ENCODE results near the gene TFF3. TPM values are rescaled to one million over a fixed set of nuclear protein-coding genes. Genes with fewer than 3 reads are reported as not detected.

Gene TFF3
- total RNA-seq, 2 experiments from 2014 or later = not detected

GRCh38 chr21:42291003-42291750, 24.0 kb downstream of the TFF3 start:
- peaks cover 23% of the 10 kb centered on the region for H3K36me3 Mint-ChIP-seq
- H3K9me3 Mint-ChIP-seq = peaks cover 1% of the 10 kb centered on the region
- H3K4me3 Mint-ChIP-seq = no peak overlapping the region
- no peak for ATAC-seq (ENCODE audit: low read depth)
- no peaks in the 10 kb centered on the region for H3K27me3 Mint-ChIP-seq
- DNase-seq = no peak
- POLR2A ChIA-PET = interaction anchor here (0.6 kb wide), 1 partner anchor 162 kb away, joined by 3 read pairs; no protein-coding TSS in a partner anchor
- H3K4me1 Mint-ChIP-seq = peaks cover 9% of the 10 kb centered on the region
- H3K27ac Mint-ChIP-seq = no peak overlapping the region

DNA sequence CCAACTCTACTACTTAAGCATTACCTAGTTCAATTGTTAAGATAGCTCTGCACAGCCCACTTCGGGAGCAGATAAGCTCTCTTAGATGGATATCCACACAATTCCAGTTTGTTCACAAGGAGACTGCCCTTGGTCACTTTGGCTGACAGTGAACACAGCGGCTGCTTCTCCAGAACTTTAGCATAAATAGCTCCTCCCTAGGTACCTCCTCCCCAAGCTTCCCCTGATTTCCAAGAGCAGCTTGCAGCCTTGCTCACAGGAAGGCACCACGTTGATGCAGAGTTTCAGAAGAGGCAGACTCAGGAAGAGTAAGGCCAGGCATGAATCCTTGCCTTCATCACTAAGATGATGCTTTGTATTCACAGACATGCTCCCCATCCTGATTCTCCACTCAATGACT, 24.7 kb downstream of the TFF3 start:
- Mint-ChIP-seq H3K36me3 (peaks cover 24% of the 10 kb centered on the region), H3K4me3 (no peak overlapping the region), H3K27me3 (no peaks in the 10 kb centered on the region), H3K27ac (no peak overlapping the region), H3K4me1 (peaks cover 15% of the 10 kb centered on the region), H3K9me3 (peaks cover 1% of the 10 kb centered on the region)
- ATAC-seq (ENCODE audit: low read depth) (no peak), DNase-seq (no peak)
- POLR2A ChIA-PET = no interaction called here

GRCh38 chr21:42289926-42290325, 25.3 kb downstream of the TFF3 start:
- POLR2A ChIA-PET = no interaction called here
- no peak for DNase-seq
- Mint-ChIP-seq H3K4me1 (peaks cover 15% of the 10 kb centered on the region), H3K27me3 (no peaks in the 10 kb centered on the region), H3K27ac (no peak overlapping the region), H3K4me3 (no peak overlapping the region), H3K36me3 (peaks cover 22% of the 10 kb centered on the region), H3K9me3 (peaks cover 1% of the 10 kb centered on the region)
- ATAC-seq (ENCODE audit: low read depth) = no peak

- H3K4me3 Mint-ChIP-seq = no peak overlapping the region
- H3K9me3 Mint-ChIP-seq = peaks cover 1% of the 10 kb centered on the region
- H3K36me3 Mint-ChIP-seq = peaks cover 22% of the 10 kb centered on the region
- no peaks in the 10 kb centered on the region for H3K27me3 Mint-ChIP-seq
- H3K27ac Mint-ChIP-seq = no peak overlapping the region
- peaks cover 15% of the 10 kb centered on the region for H3K4me1 Mint-ChIP-seq
- DNase-seq = no peak
- POLR2A ChIA-PET = no interaction called here
- no peak for ATAC-seq (ENCODE audit: low read depth)
Observed at GRCh38 chr21:42288962-42289361, 26.2 kb downstream of the TFF3 start.

DNA sequence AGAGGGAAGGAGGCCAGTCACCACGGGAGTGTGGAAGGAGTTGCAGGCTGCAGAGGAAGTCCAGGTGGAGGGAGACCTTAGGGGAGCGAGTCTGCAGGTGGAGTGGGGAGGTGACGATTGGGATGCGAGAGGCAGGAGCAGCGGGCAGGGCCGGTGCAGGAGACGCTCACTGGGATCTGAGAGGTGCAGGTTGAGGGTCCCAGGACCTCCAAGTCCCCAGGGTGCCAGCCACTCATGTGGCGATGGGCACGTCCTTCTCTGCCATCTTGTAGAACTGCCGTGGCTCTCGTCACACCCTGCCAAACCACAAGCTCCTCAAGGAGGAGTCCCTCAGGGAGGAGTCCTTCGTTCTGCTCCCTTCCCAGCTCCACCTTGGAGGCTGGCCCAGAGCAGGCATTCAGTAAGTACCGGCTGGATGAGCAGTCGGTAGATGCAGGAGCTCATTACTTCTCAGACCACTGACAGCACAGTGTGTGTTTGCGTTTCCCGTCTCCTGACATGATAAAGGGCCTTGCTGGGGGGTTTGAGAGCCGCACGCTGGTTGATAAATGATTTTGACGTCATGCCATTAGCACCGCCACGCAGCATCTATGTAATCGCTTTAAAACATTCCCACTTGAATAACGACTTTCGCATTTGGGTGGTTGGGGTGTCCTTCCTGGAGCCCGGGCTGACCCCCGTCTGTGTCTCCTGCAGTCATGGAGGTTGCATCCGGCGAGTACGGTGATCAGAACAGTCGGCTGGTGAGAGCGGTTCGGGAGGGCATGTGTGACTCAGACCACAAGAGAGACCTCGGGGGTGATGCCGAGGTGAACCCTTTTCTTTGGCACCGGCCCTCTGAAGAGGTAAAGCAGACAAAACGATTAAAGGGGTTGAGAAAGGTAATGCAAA, 27.8 kb downstream of the TFF3 start:
- DNase-seq (no peak), ATAC-seq (ENCODE audit: low read depth) (no peak)
- H3K4me3 Mint-ChIP-seq = no peak overlapping the region
- H3K9me3 Mint-ChIP-seq = peaks cover 1% of the 10 kb centered on the region
- H3K27ac Mint-ChIP-seq = no peak overlapping the region
- H3K4me1 Mint-ChIP-seq = peaks cover 15% of the 10 kb centered on the region
- POLR2A ChIA-PET = no interaction called here
- H3K36me3 Mint-ChIP-seq = peaks cover 22% of the 10 kb centered on the region
- no peaks in the 10 kb centered on the region for H3K27me3 Mint-ChIP-seq

DNA sequence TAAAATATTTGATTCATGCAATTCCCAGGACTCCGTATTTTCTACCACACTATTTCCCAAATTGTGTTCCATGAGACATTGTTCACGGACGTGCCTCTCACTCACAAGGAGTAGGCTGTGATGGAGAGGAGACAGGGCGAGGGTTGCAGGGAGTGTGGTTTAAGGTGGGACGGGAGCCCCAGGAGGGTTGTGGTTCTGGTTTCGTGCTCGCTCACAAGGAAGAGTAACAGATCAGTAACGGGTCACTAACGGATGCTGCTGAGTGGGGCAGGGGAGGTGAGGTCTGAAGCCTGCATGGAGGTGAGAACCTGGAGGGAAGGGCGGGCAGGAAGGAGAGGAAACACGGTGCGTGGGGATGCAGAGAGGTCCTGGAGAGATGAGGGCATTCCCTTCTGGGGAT, 28.8 kb downstream of the TFF3 start:
- H3K27ac Mint-ChIP-seq = peak overlapping the region; percentile 61
- H3K36me3 Mint-ChIP-seq = peaks cover 22% of the 10 kb centered on the region
- H3K4me3 Mint-ChIP-seq = no peak overlapping the region
- POLR2A ChIA-PET = no interaction called here
- peaks cover 15% of the 10 kb centered on the region for H3K4me1 Mint-ChIP-seq
- no peak for DNase-seq
- peaks cover 1% of the 10 kb centered on the region for H3K9me3 Mint-ChIP-seq
- H3K27me3 Mint-ChIP-seq = no peaks in the 10 kb centered on the region
- ATAC-seq (ENCODE audit: low read depth) = no peak

DNA sequence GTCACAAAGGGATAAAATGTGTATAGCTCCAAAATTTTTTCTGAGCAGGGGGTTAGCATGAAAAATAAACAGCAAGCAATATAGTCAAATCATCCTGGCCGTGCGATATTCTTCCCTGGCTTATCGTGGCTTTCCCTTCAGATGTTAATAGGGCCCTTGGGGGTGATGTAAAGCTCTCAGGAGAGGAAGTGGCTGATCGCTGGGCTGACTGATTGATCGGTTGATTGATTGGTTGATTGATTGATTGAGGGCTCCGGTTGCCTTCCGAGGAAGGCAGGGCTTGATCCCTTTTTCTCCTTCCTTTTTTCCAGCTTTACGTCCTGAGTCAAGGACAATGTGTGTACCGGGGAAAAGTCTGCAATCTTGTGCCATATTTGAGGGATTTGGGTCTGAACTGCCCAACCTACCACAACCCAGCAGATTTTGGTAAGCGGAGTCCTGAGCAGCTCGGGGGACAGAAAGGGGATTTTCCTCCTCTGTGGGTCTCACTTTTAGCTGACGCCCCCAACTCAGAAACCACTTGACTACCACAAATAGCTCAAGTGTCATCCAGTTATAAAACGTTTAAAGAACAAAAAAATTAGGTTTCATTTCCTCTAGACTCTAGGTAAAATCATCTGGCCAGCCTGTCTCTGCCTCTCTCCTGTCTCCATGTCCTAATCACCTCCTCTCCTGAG, 29.5 kb downstream of the TFF3 start:
- H3K36me3 Mint-ChIP-seq = peaks cover 22% of the 10 kb centered on the region
- H3K4me3 Mint-ChIP-seq = no peak overlapping the region
- peaks cover 15% of the 10 kb centered on the region for H3K4me1 Mint-ChIP-seq
- no peak overlapping the region for H3K27ac Mint-ChIP-seq
- POLR2A ChIA-PET = interaction anchor here (0.7 kb wide), 1 partner anchor 133 kb away, joined by 3 read pairs; no protein-coding TSS in a partner anchor
- H3K27me3 Mint-ChIP-seq = no peaks in the 10 kb centered on the region
- peaks cover 1% of the 10 kb centered on the region for H3K9me3 Mint-ChIP-seq
- DNase-seq (no peak), ATAC-seq (ENCODE audit: low read depth) (no peak)

DNA sequence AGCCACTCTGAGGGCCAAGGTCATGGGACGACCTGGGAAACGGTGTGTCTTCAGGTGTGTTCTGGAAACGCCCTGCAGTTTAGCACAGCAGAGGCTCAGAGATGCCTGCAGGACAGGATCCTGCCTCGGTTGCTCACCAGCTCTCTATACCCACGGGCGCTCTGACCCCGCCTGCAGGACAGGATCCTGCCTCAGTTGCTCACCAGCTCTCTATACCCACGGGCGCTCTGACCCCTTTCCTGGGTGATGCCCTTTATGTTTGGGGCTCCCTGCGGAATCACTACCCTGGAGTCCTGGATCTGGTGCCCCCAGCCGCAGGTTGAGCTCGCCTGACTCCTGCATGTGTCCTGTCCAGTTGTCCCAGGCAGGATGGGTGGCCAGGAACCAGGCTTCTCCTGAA, 32.5 kb downstream of the TFF3 start:
- Mint-ChIP-seq H3K36me3 (peaks cover 11% of the 10 kb centered on the region), H3K27ac (no peak overlapping the region), H3K4me3 (no peak overlapping the region), H3K27me3 (no peaks in the 10 kb centered on the region), H3K9me3 (no peaks in the 10 kb centered on the region), H3K4me1 (peaks cover 13% of the 10 kb centered on the region)
- POLR2A ChIA-PET = no interaction called here
- no peak for ATAC-seq (ENCODE audit: low read depth)
- DNase-seq = no peak

- Mint-ChIP-seq H3K27me3 (no peaks in the 10 kb centered on the region), H3K4me3 (no peak overlapping the region), H3K9me3 (no peaks in the 10 kb centered on the region), H3K4me1 (peaks cover 13% of the 10 kb centered on the region), H3K27ac (no peak overlapping the region), H3K36me3 (peaks cover 10% of the 10 kb centered on the region)
- POLR2A ChIA-PET = no interaction called here
- no peak for ATAC-seq (ENCODE audit: low read depth)
- DNase-seq = no peak
Observed at GRCh38 chr21:42282021-42282420, 33.2 kb downstream of the TFF3 start.

DNA sequence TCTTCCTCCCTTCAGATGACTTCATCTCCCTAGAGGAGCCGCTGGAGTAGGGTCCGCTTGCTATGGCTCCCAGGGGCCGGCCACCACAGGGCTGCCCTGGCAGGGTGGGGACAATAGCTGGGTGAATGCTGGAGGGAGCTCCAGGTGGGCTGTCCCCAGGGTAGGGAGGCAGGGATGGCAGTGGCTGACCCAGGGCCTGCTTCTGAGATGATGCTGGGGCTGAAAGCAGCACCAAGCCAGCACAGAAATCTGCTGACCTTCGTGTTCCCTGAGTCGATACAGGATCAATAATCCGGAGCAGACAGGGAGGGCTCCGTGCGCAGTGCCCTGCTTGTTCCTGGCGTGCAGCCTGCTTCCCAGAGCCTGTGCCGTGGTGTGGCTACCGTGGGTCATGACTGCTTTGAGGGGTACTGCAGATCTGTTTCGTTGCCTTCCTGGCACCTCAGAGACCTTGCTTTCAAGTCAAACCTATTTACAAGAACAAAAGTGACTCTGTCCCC, 34.0 kb downstream of the TFF3 start:
- no peaks in the 10 kb centered on the region for H3K27me3 Mint-ChIP-seq
- H3K9me3 Mint-ChIP-seq = no peaks in the 10 kb centered on the region
- H3K4me3 Mint-ChIP-seq = no peak overlapping the region
- peaks cover 3% of the 10 kb centered on the region for H3K36me3 Mint-ChIP-seq
- no peak for DNase-seq
- no peak for ATAC-seq (ENCODE audit: low read depth)
- H3K4me1 Mint-ChIP-seq = peaks cover 7% of the 10 kb centered on the region
- no peak overlapping the region for H3K27ac Mint-ChIP-seq
- POLR2A ChIA-PET = no interaction called here

- H3K9me3 Mint-ChIP-seq = no peaks in the 10 kb centered on the region
- no peaks in the 10 kb centered on the region for H3K27me3 Mint-ChIP-seq
- POLR2A ChIA-PET = interaction anchor here (0.7 kb wide), 1 partner anchor 91 kb away, joined by 3 read pairs; no protein-coding TSS in a partner anchor
- no peak overlapping the region for H3K27ac Mint-ChIP-seq
- no peak for DNase-seq
- H3K4me3 Mint-ChIP-seq = no peak overlapping the region
- no peaks in the 10 kb centered on the region for H3K4me1 Mint-ChIP-seq
- no peaks in the 10 kb centered on the region for H3K36me3 Mint-ChIP-seq
- no peak for ATAC-seq (ENCODE audit: low read depth)
Observed at GRCh38 chr21:42280356-42281180, 34.6 kb downstream of the TFF3 start.

DNA sequence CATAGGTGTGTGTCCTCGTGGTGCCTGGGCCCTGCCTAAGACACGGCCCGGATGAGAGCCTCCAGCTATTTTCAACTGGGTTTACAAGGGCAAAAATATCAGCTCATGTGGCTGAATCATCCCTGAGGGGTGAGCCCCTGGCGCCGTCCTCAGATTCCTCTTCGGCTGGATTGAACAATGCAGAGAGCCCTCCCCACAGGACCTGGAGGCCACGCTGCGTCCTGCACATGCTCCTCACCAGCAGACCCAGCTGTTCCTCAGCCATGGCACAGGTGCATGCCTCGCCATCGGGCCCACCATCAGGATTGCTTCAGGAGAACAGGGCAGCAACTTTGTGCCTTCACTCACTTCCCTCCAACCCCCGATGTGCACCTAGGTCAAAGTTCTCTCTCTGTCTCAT, 35.3 kb downstream of the TFF3 start:
- no peaks in the 10 kb centered on the region for H3K36me3 Mint-ChIP-seq
- H3K4me3 Mint-ChIP-seq = no peak overlapping the region
- no peak overlapping the region for H3K27ac Mint-ChIP-seq
- H3K4me1 Mint-ChIP-seq = no peaks in the 10 kb centered on the region
- no peak for ATAC-seq (ENCODE audit: low read depth)
- no peaks in the 10 kb centered on the region for H3K9me3 Mint-ChIP-seq
- no peaks in the 10 kb centered on the region for H3K27me3 Mint-ChIP-seq
- DNase-seq = no peak
- POLR2A ChIA-PET = interaction anchor here (0.7 kb wide), 1 partner anchor 90 kb away, joined by 3 read pairs; no protein-coding TSS in a partner anchor

Measured in activated naive CD8-positive, alpha-beta T cell treated with anti-CD3 and anti-CD28 coated beads, Interleukin-2, amount 10 ng/mL, durations not matched to agents 7 days and 5 days (primary cell).